ENCODE data around the gene NFATC3. TPM values are rescaled to one million over a fixed set of nuclear protein-coding genes. Genes with fewer than 3 reads are reported as not detected.
A peak's percentile ranks its signal among the peaks of the same experiment; 100 is the strongest.
"Not testable (repeated sequence)": the region's sequence is repeated elsewhere in the genome, so short reads cannot be mapped to it uniquely, and the experiment has no call there.

The NFATC3 gene
- total and polyA plus RNA-seq, 7 donors, result 9.8 to 53.5 (median 42.7) TPM

- Histone ChIP-seq H3K4me1 (peaks cover 67% of the 10 kb centered on the region), H3K27me3 (ENCODE audit: insufficient read depth in 3 of 3, low read length in 2 of 3) (no peaks in the 10 kb centered on the region), H3K4me3 (no peak overlapping the region), H3K27ac (peak overlapping the region; percentile 19), H3K9me3 (no peaks in the 10 kb centered on the region), H3K36me3 (ENCODE audit: insufficient read depth in 1 of 2, low read depth in 1 of 2) (peaks cover 0 to 7% of the 10 kb centered on the region in 2 donors)
- DNase-seq (no peak), ATAC-seq (no peak)
- WGBS, 3 donors, result 88 to 94% (median 93%) methylated on average over 3 of the region's 3 CpGs
- intact Hi-C loops (cut with DNase I), result loop anchor here in 1 of 2 donors (5.0 kb wide), 1 partner anchor 129 kb away; no protein-coding TSS in a partner anchor
- TF ChIP-seq CTCF (IDR thresholded peaks at IDR 0.05), result no peak
Observed at GRCh38 chr16:68097895-68098294, 12.7 kb downstream of the NFATC3 start.

- Histone ChIP-seq H3K36me3 (ENCODE audit: insufficient read depth in 1 of 2, low read depth in 1 of 2) (peaks cover 0 to 7% of the 10 kb centered on the region in 2 donors), H3K4me1 (peaks cover 49% of the 10 kb centered on the region), H3K27me3 (ENCODE audit: insufficient read depth in 3 of 3, low read length in 2 of 3) (no peaks in the 10 kb centered on the region), H3K4me3 (no peak overlapping the region), H3K9me3 (no peaks in the 10 kb centered on the region), H3K27ac (peak overlapping the region; percentile 13)
- TF ChIP-seq CTCF (IDR thresholded peaks at IDR 0.05), result no peak
- intact Hi-C loops (cut with DNase I), result no loop called here
- WGBS, 3 donors, result 66 to 85% (median 66%) methylated on average over 4 of the region's 4 CpGs
- ATAC-seq (no peak), DNase-seq (no peak)
Observed at GRCh38 chr16:68100488-68100887, 15.3 kb downstream of the NFATC3 start.

GRCh38 chr16:68105611-68106010 is 20.4 kb downstream of the NFATC3 start:
- Histone ChIP-seq H3K4me1 (peaks cover 18% of the 10 kb centered on the region), H3K9me3 (peaks cover 7% of the 10 kb centered on the region), H3K27ac (no peak overlapping the region), H3K36me3 (ENCODE audit: insufficient read depth in 1 of 2, low read depth in 1 of 2) (no peaks in the 10 kb centered on the region), H3K27me3 (ENCODE audit: insufficient read depth in 3 of 3, low read length in 2 of 3) (no peaks in the 10 kb centered on the region), H3K4me3 (no peak overlapping the region)
- intact Hi-C loops (cut with DNase I), result no loop called here
- WGBS, 3 donors, result 91 to 97% (median 96%) methylated on average over 3 of the region's 3 CpGs
- ATAC-seq (no peak), DNase-seq (no peak)
- TF ChIP-seq CTCF (IDR thresholded peaks at IDR 0.05), result no peak

GRCh38 chr16:68107230-68107928 is 22.2 kb downstream of the NFATC3 start:
- ATAC-seq; H3K27me3 ChIP-seq (ENCODE audit: insufficient read depth in 3 of 3, low read length in 2 of 3); H3K36me3 ChIP-seq (ENCODE audit: insufficient read depth in 1 of 2, low read depth in 1 of 2); intact Hi-C loops (cut with DNase I); H3K27ac ChIP-seq; H3K4me3 ChIP-seq; DNase-seq: not testable (repeated sequence)
- Histone ChIP-seq H3K4me1 (peaks cover 16% of the 10 kb centered on the region), H3K9me3 (peaks cover 15% of the 10 kb centered on the region)
- WGBS, 3 donors, result 78 to 82% (median 79%) methylated on average over 9 of the region's 9 CpGs

GRCh38 chr16:68109156-68109555 is 24.0 kb downstream of the NFATC3 start:
- peaks cover 15% of the 10 kb centered on the region for H3K9me3 ChIP-seq
- ATAC-seq, result not testable (repeated sequence)

GRCh38 chr16:68110611-68111010 is 25.4 kb downstream of the NFATC3 start:
- H3K4me3 ChIP-seq; DNase-seq; H3K36me3 ChIP-seq (ENCODE audit: insufficient read depth in 1 of 2, low read depth in 1 of 2); H3K27me3 ChIP-seq (ENCODE audit: insufficient read depth in 3 of 3, low read length in 2 of 3); intact Hi-C loops (cut with DNase I); ATAC-seq; H3K27ac ChIP-seq: not testable (repeated sequence)
- WGBS, 3 donors, result 97 to 98% (median 98%) methylated on average over 2 of the region's 2 CpGs
- peaks cover 15% of the 10 kb centered on the region for H3K9me3 ChIP-seq
- H3K4me1 ChIP-seq, result peaks cover 13% of the 10 kb centered on the region

More at GRCh38 chr16:68109156-68109555, 24.0 kb downstream of the NFATC3 start:
- H3K27me3 ChIP-seq (ENCODE audit: insufficient read depth in 3 of 3, low read length in 2 of 3); intact Hi-C loops (cut with DNase I); H3K4me3 ChIP-seq; DNase-seq; H3K36me3 ChIP-seq (ENCODE audit: insufficient read depth in 1 of 2, low read depth in 1 of 2); H3K27ac ChIP-seq: not testable (repeated sequence)
- 95 to 100% (median 98%) methylated on average over 5 of the region's 5 CpGs for WGBS, 3 donors
- H3K4me1 ChIP-seq, result peaks cover 11% of the 10 kb centered on the region

Data from psoas muscle (tissue), 8 donors.